Measurements from ENCODE around the gene DUSP15.

DNA sequence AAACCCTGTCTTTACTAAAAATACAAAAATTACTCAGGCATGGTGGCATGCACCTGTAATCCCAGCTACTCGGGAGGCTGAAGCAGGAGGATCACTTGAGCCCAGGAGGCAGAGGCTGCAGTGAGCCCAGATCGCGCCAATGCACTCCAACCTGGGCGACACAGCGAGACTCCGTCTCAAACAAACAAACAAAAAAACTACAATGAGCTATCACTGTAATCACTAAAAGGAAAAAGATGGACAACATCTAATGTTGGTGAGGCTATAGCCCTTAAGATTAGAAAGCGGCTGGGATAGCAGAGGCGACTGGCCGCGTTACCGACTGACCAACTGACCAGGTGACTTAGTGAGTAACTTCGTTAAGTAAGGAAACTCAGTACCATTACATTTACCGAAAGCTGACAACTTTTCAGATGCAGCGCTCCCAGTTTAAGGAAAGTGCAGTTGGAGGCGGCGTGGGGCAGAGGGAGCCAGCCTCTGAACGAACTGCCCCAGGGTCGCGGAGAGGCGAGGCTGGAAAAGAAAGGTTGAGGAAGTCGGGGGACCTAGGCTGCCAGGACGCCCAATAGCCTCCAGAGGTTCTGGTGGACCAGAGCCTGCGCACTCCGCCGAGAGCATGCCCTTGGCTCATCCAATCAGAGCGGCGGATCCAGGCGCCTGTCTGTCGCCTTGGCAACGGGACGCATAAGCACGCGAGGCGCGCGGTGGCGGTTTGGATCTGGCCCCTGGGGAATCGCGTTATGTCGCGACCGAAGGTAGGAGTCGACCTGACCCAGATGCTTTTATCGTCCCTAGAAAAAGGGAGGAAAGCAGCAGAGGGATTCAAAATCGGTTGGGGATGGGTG, 9.0 kb upstream of the DUSP15 start:
- TF ChIP-seq, protein P1, sequence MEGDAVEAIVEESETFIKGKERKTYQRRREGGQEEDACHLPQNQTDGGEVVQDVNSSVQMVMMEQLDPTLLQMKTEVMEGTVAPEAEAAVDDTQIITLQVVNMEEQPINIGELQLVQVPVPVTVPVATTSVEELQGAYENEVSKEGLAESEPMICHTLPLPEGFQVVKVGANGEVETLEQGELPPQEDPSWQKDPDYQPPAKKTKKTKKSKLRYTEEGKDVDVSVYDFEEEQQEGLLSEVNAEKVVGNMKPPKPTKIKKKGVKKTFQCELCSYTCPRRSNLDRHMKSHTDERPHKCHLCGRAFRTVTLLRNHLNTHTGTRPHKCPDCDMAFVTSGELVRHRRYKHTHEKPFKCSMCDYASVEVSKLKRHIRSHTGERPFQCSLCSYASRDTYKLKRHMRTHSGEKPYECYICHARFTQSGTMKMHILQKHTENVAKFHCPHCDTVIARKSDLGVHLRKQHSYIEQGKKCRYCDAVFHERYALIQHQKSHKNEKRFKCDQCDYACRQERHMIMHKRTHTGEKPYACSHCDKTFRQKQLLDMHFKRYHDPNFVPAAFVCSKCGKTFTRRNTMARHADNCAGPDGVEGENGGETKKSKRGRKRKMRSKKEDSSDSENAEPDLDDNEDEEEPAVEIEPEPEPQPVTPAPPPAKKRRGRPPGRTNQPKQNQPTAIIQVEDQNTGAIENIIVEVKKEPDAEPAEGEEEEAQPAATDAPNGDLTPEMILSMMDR (IDR thresholded peaks at IDR 0.05; ENCODE audit: insufficient read depth, low read length) = no peak
- TF ChIP-seq GABPA (IDR thresholded peaks at IDR 0.05; ENCODE audit: low read depth) = no peak
- no peak for TF ChIP-seq POLR2AphosphoS5 (IDR thresholded peaks at IDR 0.05; ENCODE audit: low read depth)
- TF ChIP-seq, protein P2, sequence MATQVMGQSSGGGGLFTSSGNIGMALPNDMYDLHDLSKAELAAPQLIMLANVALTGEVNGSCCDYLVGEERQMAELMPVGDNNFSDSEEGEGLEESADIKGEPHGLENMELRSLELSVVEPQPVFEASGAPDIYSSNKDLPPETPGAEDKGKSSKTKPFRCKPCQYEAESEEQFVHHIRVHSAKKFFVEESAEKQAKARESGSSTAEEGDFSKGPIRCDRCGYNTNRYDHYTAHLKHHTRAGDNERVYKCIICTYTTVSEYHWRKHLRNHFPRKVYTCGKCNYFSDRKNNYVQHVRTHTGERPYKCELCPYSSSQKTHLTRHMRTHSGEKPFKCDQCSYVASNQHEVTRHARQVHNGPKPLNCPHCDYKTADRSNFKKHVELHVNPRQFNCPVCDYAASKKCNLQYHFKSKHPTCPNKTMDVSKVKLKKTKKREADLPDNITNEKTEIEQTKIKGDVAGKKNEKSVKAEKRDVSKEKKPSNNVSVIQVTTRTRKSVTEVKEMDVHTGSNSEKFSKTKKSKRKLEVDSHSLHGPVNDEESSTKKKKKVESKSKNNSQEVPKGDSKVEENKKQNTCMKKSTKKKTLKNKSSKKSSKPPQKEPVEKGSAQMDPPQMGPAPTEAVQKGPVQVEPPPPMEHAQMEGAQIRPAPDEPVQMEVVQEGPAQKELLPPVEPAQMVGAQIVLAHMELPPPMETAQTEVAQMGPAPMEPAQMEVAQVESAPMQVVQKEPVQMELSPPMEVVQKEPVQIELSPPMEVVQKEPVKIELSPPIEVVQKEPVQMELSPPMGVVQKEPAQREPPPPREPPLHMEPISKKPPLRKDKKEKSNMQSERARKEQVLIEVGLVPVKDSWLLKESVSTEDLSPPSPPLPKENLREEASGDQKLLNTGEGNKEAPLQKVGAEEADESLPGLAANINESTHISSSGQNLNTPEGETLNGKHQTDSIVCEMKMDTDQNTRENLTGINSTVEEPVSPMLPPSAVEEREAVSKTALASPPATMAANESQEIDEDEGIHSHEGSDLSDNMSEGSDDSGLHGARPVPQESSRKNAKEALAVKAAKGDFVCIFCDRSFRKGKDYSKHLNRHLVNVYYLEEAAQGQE (IDR thresholded peaks at IDR 0.05; ENCODE audit: insufficient replicate concordance, low read depth) = no peak
- no peak for TF ChIP-seq SPI1 (IDR thresholded peaks at IDR 0.05; ENCODE audit: borderline replicate concordance, low read depth)

Data from HL-60 (cell line).